MCF 10A (cell line): ENCODE measurements around the gene CHST7. TPM values are rescaled to one million over a fixed set of nuclear protein-coding genes. Genes with fewer than 3 reads are reported as not detected.
A peak's percentile ranks its signal among the peaks of the same experiment; 100 is the strongest.

Source experiments
- BruUV-seq: library from RNA; stranded (reverse); fragments of 400-500 nt; replicated peaks from 2 replicates; lab custom pipeline; 2021; lab: Mats Ljungman, UMichigan
- CTCF ChIA-PET: fragments of 300-600 bp; sonication (Branson Sonifier 250); formaldehyde crosslinking; extraction: SDS; loops from one replicate; lab custom pipeline; 2021; ENCODE audit warnings: antibody characterized with exemption, inconsistent platforms; lab: Yijun Ruan, JAX
- POLR2A ChIA-PET: fragments of 300-600, 350-650 bp; sonication (Branson Sonifier 250); formaldehyde crosslinking; extraction: SDS; loops from one replicate; lab custom pipeline; 2020; ENCODE audit warnings: antibody characterized with exemption, inconsistent platforms; lab: Yijun Ruan, JAX
- DNase-seq: peaks from one replicate; pipeline ENCODE4 v3.0.0-alpha.2; 2018; ENCODE audit not compliant: unreplicated experiment
- H3K27ac Mint-ChIP-seq: one replicate; pipeline ENCODE4 v1.8.0; 2022; ENCODE audit warnings: mild to moderate bottlenecking, low read depth, mixed read lengths; ENCODE audit not compliant: unreplicated experiment
- H3K27me3 Mint-ChIP-seq: one replicate; pipeline ENCODE4 v1.8.0; 2022; ENCODE audit warnings: mixed read lengths; ENCODE audit not compliant: insufficient read depth, unreplicated experiment
- H3K36me3 Mint-ChIP-seq: one replicate; pipeline ENCODE4 v1.8.0; 2022; ENCODE audit warnings: mild to moderate bottlenecking, moderate library complexity, mixed read lengths; ENCODE audit not compliant: insufficient read depth, unreplicated experiment
- H3K4me1 Mint-ChIP-seq: one replicate; pipeline ENCODE4 v1.8.0; 2022; ENCODE audit warnings: mixed read lengths; ENCODE audit not compliant: insufficient read depth, unreplicated experiment
- H3K4me3 Mint-ChIP-seq: one replicate; pipeline ENCODE4 v1.8.0; 2022; ENCODE audit warnings: mild to moderate bottlenecking, moderate library complexity, mixed read lengths; ENCODE audit not compliant: unreplicated experiment
- H3K9me3 Mint-ChIP-seq: one replicate; pipeline ENCODE4 v1.8.0; 2022; ENCODE audit warnings: mixed read lengths; ENCODE audit not compliant: unreplicated experiment
- CTCF ChIP-seq: fragments of 200-600 bp; IDR thresholded peaks from one replicate; pipeline ENCODE4 v1.8.0; 2022; ENCODE audit warnings: antibody characterized with exemption, mild to moderate bottlenecking; ENCODE audit not compliant: unreplicated experiment
- intact Hi-C: fragments of 100-400 bp; cut with micrococcal nuclease; formaldehyde crosslinking; loops from 2 replicates; pipeline ENCODE4 v1.14.1; 2022
- total RNA-seq: library from RNA; stranded (reverse); gene quantifications from 2 replicates; pipeline ENCODE4 v1.2.3, GENCODE V29; 2022

CHST7 gene
- total RNA-seq, 1 experiment from 2014 or later = 1.6 TPM

DNA sequence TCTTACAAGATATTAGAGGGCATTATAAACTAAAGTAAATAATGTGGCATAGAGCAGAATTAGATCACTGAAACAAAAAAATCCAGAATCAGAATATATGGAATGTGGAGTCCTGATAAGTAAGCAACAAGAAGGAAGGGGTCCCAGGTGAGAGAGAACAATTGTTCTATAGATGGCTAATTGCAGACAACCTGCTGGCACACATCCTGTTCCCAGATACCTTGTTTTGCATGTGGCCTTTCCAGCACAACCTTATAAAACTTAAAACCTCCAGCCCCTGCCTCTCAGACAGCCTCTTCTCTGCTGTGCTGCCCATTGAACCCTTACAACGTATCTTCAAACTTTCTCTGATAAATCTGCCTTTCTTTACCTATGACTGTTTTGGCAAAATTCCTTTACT, 23.7 kb upstream of the CHST7 start:
- H3K27me3 Mint-ChIP-seq = no peaks in the 10 kb centered on the region
- no peaks in the 10 kb centered on the region for H3K4me1 Mint-ChIP-seq
- no TSS peak for BruUV-seq
- no peaks in the 10 kb centered on the region for H3K9me3 Mint-ChIP-seq
- TF ChIP-seq CTCF = no peak
- H3K36me3 Mint-ChIP-seq = peaks cover 20% of the 10 kb centered on the region
- H3K27ac Mint-ChIP-seq = no peak overlapping the region
- ChIA-PET POLR2A (no interaction called here), CTCF (no interaction called here)
- intact Hi-C loops = loop anchor here (5.0 kb wide), 1 partner anchor 42 kb away; no protein-coding TSS in a partner anchor
- DNase-seq = no peak
- no peak overlapping the region for H3K4me3 Mint-ChIP-seq

GRCh38 chrX:46551494-46552128, 22.0 kb upstream of the CHST7 start:
- no peak for DNase-seq
- ChIA-PET POLR2A (interaction anchor here (0.6 kb wide), 1 partner anchor 52 kb away, joined by 3 read pairs; no protein-coding TSS in a partner anchor), CTCF (no interaction called here)
- Mint-ChIP-seq H3K27ac (no peak overlapping the region), H3K36me3 (peaks cover 20% of the 10 kb centered on the region), H3K4me3 (no peak overlapping the region), H3K27me3 (peaks cover 8% of the 10 kb centered on the region), H3K9me3 (no peaks in the 10 kb centered on the region), H3K4me1 (no peaks in the 10 kb centered on the region)
- BruUV-seq = no TSS peak
- intact Hi-C loops = no loop called here
- TF ChIP-seq CTCF = no peak

GRCh38 chrX:46553935-46554334, 19.6 kb upstream of the CHST7 start:
- Mint-ChIP-seq H3K36me3 (peaks cover 15% of the 10 kb centered on the region), H3K27me3 (peaks cover 24% of the 10 kb centered on the region), H3K9me3 (no peaks in the 10 kb centered on the region), H3K4me3 (no peak overlapping the region), H3K4me1 (no peaks in the 10 kb centered on the region), H3K27ac (no peak overlapping the region)
- intact Hi-C loops = no loop called here
- ChIA-PET CTCF (no interaction called here), POLR2A (no interaction called here)
- BruUV-seq = no TSS peak
- DNase-seq = no peak
- no peak for TF ChIP-seq CTCF

DNA sequence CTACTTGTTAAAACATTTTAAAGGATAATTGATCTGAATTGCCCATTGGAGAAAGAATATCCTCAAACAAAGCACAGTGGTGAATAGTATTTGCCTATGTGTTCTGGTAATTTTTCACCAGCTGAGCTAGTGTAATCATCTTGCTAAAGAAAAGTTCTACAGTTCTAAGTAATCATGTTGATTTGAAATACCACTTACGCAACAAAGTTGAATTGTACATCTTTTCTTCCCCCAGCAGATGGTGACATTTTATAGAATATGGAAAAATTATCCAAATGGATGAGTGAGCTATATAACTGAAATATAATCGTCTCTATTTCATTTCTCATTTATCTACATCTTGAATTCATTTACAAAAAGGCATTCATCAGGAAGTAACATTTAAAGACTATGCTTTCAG, 18.6 kb upstream of the CHST7 start:
- TF ChIP-seq CTCF = peak; percentile 28
- Mint-ChIP-seq H3K4me3 (no peak overlapping the region), H3K4me1 (no peaks in the 10 kb centered on the region), H3K9me3 (no peaks in the 10 kb centered on the region), H3K27me3 (peaks cover 24% of the 10 kb centered on the region), H3K36me3 (peaks cover 5% of the 10 kb centered on the region), H3K27ac (no peak overlapping the region)
- no TSS peak for BruUV-seq
- POLR2A ChIA-PET = no interaction called here
- intact Hi-C loops = loop anchor here (5.0 kb wide), 3 partner anchors 132 to 537 kb away; no protein-coding TSS in a partner anchor
- CTCF ChIA-PET = interaction anchor here (0.8 to 1.1 kb wide), 3 partner anchors 14 to 88 kb away, joined by 4 to 7 read pairs (median 5); no protein-coding TSS in a partner anchor
- no peak for DNase-seq
